SK-N-DZ (cell line): ENCODE data around the gene MACIR.
A peak's percentile ranks its signal among the peaks of the same experiment; 100 is the strongest.

Experiments used
- DNase-seq: peaks from one replicate; pipeline ENCODE4 v3.0.0-alpha.2; 2015; ENCODE audit warnings: low spot score

MACIR gene

DNA sequence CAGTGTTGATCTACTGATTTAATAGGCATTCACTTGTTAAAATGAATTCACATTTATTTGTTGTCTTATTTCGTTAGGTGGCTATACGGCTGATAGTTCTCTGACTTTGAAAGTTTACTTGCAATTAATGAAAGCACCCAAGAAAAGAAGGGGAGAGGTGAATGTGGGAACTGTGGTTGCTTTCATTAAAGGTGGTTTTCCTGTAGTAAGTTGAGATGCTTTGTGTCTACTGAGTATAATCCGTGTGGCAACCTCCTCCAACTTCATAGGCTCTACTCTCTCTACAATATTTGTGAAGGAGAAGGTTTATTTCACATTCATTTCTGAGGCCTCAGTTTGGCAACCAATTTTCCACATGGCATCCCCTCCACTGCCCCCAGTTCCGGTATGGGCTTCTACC lies 12.8 kb upstream of the MACIR start:
- no peak for DNase-seq

DNA sequence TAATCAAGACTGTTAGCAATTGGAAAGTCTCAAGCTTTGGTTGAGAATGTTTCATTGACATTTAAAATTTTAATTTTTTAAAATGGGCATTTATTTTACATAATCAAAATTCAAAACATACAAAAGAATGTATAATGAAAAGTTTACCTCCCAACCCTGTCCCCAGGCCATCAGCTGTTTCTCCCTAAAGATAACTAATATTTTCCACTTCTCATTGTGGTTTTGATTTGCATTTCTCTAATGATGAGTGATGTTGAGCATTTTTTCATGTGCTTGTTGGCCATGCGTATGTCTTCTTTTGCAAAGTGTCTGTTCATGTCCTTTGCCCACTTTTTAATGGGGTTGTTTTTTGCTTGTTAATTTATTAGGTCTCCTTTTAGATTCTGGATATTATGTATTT lies 11.4 kb upstream of the MACIR start:
- DNase-seq = no peak

DNA sequence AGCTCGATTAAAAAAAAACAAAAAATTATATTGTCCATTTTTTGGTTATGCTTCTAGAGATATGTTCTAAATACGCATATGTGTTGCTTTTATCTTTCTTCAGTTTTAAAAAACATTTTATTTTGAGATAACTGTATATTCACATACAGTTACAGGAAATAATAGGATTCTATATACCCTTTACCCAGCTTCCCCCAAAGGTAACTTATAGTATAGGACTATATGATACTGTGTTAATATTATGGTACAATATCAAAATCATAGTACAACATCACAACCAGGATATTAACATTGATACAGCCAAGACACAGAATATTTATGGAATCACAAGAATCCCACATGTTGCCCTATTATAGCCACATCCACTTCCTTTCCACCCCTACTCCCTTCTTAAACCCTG lies 9.5 kb upstream of the MACIR start:
- no peak for DNase-seq

DNA sequence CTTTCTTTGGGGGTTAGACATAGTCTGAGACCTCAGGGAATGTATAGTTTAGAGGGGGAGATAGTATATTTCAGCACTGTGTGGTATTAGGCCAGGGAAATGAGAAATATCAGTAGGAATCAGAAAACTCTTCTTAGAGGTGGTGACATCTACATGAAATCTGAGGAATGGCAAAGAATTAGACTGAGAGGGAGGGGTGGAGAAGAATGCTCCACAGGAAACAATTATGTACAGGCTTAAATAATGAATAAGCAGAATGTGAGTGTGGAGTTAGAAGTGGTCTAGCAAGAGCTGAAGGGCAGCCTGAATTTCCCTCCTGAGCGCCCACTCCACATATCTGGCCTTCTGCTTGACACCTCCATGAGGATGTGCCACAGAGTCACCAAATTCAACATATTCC lies 3.6 kb upstream of the MACIR start:
- DNase-seq = no peak

DNA sequence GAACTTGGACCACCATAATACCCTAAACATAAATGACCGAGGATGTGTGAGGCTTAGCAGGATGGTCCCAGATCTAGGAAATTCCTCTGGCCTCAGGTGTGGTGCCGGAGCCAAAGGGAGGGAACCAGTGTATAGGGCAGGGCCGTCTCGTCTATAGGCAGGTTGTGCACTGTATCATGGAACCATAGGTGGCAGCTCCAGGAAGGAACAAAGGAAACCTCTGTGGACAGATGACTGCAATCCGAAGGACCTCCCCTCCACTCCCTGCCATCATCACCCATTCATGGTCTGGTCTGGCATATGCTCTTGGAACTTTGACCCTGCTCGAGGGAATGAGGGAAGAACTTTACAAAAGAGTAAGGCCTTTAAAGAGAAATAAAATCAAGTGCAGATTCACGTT lies 2.9 kb upstream of the MACIR start:
- DNase-seq = no peak

DNA sequence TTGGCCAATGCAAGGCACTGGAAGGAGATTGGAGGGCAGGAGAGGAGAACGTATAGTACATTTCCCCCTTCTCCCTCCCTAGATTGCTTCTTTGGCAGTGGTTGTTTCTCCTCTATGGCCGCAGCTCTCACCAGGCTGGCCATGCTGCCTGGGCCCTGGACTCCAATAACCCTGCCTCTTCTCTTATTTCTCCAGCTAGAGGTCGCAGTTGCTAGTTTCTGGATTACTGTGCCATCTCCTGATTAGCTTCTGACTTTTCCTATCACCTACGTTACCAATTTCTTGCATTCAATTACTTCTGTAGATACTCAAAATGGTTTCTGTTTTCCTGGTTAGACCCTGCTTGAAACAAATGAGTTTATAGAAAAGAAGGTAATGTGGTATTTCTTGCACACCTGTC lies 2.4 kb upstream of the MACIR start:
- peak; percentile 22 for DNase-seq

DNA sequence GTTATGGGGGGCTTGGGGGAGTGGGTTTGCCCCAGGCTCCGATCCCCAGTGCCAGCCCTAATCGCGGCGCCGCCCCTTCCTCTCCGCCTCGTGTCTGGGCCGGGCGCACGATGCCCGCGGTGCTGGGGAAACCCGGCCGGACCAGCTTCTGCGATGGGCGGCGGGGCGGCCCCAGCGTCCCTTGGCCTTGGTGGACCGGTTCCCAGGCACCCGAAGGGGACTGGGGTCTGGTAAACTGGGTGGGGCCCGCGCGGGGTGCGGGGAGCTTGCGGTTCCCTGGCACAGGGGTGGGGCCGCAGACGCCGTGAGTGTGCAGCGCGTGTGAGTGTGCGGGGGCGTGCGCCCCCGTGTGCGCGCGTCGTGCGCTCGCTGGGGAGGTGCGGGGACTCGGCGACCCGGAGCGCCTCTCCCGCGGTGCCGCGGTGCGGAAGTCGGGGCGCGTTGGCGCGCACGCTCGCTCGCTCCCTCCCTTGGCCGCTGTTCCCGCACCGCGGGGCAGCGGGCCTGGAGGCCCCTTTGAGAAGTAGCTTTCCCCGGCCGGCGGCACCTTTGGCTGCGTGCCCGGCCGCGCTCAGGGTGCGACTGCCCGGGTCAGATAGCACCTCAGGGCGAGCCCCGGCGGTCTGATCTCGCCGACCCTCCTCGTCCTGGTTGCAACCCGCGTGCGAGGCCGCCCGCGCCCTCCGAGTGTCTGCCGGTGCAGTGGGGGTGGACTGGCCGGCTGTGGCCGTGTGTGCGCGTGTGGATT lies 568 bp downstream of the MACIR start:
- DNase-seq = peak; percentile 74

DNA sequence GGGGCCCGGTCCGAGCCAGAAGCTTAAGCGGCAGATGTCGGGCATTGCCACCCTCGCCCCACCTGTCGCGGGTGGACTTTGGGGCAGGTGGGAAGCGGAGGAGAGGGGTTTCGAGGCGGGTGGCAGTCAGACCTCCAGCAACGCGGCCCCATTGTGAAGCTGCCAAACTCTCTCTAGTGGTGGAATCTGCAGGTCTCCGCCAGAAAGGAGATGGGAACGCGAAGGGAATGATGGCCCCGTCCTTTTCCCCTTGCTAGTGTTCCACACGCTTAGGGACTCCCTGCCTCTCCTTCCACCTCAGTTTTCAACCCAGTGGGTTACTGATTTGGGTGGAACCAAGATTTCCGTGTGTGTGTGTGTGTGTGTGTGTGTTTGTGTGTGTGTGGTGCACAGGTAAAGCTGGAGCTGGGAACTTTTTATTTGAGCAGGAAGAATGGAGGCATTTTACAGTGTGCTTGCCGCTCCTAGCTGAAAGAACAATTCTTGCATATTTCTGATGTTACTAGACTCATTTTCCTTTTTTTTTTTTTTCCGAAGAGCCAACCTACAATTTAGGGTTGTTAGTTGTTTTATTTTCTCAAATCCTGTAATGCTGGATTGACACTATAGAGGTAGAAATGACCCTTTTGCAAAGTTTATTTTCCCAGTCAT lies 1.3 kb downstream of the MACIR start:
- DNase-seq = peak; percentile 59

DNA sequence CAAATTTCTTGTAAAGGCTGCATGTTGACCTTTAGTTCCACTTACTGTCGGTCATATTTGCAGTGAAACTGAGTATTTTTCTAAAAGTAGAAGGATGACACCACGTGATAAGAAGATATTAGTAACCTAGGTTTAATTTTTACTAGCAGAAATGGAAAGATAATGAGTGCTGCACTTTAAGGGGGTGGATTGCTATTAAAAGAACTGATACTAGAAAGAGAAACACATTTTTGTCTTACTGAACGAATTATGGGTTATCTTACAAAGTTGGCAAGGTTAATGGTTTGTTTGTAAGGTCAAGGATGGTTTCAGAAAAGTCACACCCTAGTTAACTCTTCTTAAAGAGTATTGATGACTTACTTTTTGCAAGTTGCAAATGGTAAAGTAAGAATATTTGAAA lies 2.4 kb downstream of the MACIR start:
- DNase-seq = no peak

DNA sequence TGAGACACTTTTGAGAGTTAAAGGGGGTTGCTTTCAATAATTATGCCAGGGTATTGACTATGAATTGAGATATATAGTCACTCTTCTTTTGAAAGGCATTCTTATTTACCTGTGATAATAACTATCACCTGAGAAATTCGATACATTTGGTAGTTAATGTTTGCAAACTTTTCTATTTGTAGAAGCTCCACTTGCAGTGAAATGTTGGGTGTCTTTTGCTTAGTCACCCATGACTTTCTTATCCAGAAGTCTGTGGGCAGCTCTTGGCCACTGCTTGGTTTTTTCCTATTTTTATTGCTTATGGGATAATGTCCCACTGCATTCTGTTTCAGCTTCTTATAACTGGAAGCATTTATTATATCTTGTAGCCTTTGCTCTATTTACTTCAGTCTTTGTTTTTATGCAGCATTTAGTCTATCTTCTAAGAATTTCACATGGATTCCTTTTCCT lies 3.9 kb downstream of the MACIR start:
- no peak for DNase-seq

DNA sequence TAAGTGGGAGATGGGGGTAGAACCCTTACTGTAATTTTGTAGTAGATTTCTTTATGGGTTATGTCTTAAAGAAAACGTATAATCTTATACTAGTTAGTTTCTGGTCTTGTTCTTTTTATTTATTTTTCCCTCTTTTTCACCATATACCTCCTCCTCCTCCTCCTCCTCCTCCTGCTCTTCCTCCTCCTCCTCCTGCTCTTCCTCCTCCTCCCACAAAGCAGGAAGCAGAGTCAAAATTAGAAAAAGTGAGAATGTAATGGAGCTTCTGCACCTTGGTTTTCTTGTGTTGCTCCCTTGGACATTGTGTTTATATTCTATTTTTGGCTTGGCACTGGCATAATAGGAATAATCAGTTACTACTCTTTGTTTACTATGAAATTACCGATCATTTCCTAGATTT lies 4.5 kb downstream of the MACIR start:
- no peak for DNase-seq

DNA sequence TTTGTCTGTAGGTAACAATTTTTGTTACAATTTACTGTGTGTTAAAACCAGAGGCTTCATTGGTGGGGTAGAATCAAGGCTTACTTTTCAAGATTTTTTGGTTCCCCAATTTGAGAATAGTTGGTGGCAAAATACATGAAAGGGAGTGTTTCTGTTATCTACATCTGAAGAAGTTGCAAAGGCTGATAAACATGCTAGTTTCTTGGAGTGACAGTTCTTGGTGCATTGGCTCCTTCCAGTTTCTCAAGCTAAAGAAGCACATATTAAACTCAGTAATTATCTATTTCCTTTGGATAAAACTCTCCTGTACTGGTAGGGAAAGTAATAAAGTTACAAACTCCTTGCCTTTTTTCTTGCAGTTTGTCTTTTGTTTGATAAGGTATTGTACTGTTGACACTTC lies 5.9 kb downstream of the MACIR start:
- no peak for DNase-seq

DNA sequence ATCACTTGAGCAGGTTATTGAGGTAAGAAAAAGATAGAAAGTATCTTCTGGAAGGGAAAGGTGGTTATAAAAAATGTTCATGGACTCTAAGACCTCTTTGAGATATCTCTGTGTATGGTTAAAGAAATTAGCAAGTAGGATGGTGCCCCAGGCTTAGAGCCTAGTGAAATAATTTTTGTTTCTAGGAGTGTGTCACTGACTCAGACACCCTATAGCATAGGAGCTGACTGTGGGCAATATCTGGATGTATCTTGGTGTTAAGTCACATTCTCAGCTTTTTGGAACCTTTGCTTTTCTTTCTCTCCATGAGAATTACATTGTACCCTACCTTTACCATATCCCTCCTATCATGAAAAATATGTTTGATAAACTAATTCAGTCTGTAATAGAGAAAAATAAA lies 12.0 kb downstream of the MACIR start:
- no peak for DNase-seq

DNA sequence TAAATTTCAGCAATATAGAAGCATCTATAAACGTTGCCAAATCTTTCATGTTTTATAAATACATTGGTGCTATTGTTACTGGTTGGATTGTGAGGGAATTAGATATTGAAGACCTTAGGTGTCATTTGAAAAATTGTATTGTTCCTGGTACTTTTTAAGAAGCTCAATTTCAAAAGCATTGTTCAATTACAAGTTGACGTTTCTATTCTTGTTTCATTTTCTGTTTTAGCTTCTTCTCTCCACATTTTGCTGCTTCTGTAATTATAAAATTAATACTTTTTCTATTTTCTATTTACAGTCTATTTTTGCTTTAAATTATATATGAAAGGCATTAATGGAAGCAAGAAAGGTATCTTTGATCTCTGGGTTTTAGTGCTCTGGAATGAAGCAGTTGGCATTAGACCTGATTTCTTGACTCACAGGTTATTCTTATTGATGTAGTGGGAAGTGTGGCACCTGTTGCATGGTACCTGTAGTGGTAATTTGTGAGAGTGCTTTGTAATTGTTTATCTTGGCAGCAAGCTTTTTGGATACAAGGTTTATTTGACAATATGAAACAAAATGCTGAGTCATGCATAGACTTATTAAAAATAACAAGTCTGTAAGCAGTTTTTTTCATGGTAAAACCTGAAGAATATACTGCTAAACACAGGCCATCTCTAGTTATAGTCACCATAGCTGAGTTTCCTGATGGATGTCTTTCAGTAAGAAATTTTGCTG lies 13.2 kb downstream of the MACIR start:
- no peak for DNase-seq

DNA sequence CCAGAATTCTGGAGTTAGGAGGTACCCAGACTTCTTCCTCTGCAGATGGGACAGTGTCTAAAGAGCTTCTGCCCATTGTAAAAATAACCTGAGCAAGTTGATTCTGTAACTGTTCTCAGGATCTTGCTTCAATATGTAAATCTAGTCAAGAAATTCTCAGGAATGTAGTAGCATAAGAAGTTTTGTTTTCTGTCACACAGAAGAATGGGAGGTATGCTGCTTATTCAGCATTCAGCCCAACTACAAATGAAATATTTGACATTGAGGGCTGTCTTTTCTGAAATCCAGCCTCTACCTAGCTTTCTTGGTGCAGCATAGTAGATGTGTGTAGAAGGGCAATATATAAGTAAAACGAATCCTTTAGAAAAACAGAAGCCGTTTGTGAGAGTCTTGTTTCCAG lies 13.8 kb downstream of the MACIR start:
- no peak for DNase-seq

DNA sequence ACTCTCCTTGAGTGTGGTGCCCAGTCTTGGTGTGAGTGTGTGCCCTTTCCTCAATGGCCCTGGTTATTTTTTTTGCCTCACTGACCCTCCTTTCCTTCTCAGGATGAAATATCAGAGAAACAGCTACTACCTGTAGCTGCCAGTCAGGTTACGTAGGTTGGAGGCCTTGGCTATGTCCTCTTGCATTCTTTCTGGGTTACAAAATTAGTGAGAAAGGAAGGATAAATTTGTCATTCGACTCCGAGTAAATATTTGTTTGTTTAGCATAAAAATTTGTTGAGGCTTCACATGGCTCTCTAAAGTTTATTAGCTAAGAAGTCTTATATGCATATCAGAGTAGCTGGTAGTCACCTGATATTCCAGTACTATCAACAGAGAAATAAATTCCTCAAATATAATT lies 15.4 kb downstream of the MACIR start:
- DNase-seq = no peak

DNA sequence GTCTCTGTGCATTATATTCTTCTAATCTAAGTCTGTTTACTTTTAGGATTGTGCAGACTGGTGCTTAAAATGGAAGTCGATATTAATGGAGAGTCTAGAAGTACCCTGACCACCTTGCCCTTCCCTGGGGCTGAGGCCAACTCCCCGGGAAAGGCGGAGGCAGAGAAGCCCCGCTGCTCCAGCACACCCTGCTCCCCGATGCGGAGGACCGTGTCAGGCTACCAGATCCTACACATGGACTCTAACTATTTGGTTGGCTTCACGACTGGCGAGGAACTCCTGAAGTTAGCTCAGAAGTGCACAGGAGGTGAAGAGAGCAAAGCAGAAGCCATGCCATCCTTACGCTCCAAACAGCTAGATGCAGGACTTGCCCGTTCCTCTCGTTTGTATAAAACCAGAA lies 17.3 kb downstream of the MACIR start:
- no peak for DNase-seq

DNA sequence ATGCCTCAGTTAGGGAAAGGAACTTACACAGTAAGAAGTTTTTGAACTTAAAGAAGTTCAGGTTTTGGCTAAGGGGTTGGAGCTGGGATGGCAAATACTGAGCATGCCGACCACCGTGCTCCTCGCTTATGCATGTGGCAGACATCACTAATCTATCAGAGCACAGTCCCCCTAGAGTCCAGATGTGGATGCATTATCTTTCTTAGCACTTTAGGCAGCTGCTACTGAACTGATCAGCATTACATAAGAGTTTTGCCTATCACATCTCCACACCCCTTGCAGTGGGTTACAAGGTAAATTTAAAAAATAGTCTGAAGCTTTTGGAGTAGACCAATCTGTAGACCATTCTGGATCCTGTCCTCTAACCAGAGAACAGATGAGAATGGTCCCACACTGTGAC lies 22.4 kb downstream of the MACIR start:
- no peak for DNase-seq

DNA sequence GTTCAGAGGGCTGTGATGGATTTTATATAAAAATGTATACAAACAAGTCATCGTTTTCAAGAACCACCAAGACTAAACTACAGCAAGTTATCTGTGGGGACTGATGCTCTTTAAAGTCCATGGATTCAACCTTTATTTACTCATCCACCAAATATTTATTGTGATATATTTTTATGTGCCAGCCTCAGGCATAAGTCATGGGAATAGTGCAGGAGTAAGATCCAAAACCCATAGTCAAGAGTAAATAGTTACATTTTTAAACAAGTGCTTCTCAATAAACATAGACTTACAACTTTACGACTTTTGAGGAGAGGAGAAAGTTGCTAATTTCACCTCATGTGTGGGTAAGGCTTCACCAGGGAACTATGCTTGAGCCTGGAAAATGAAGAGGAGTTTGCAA lies 24.6 kb downstream of the MACIR start:
- DNase-seq = no peak

DNA sequence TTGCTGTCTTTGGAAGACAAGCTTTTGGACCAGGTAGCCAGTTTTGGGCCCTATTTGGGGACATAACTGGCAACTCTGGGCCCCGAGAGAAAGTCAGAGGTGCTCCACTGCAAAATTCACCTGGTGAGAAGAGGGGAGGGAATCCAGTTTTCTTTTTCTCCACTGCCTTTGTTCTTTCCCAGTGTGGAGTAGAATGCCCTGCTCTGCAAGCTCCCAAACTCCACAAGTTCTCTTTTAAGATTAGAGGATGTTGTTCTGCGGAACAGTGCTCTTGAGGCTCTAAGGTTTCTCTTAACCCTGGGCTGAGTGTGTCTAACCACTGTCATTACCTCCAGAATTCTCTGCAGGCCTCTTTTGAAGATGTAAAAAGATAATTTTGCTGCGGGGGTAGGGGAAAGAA lies 25.3 kb downstream of the MACIR start:
- no peak for DNase-seq

DNA sequence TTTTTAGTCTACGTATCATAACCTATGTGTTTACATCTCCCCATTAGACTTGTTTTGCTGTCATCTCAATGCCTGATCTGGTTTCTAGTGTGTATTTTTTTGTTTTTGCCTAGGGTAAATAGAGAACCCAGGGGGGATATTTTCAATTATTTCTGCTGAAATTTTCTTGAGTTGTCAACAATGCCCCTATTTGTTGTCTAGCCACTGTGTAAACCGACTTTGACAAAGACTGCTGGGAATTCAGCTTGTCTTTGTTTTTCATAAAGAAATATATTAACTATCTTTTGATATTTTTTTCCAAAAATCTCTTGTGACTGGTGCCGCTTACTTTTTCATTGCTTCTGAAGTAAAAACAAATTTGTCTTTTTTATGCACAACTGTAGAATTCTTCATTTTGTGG lies 28.1 kb downstream of the MACIR start:
- no peak for DNase-seq

DNA sequence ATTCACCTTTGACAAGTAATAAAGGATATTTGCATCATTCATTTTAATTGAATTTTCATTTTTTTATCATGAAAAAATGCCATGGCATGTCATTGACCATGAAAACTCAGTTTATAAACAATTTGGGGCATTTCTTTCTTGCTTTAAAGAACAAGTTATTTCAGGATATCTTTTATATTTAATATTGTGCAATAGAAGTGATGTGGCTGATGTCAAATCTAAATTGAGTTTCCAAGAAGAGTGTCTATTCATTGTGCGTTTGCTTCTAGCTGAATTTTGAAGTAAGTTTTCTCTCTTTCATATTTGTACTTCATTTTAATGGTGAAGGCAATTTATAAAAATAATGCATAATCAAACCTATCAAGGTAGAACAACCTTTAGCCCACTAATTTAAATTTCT lies 30.5 kb downstream of the MACIR start:
- DNase-seq = no peak

DNA sequence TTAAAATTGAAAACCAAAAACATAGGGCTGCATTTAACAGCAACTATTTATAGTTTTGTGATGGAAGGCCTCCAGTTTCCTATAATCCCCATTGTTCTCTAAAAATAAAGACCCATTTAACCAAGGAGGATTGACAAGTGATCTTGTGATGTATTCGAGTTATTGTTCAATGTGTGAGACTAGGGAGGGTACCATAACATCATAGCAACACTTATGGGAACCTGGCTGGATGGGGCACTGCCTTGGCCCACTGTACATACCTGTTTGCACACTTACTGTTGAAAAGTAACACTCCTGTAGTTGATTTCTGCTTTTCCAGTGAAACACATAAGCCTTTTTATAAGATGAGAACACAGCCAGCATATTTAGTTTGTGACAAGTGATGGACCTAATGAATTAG lies 32.3 kb downstream of the MACIR start:
- no peak for DNase-seq
